GM12891 (cell line): ENCODE data around the gene EVC.

ENCODE experiments used
- POLR2A ChIP-seq: IDR thresholded peaks from 2 replicates; pipeline ENCODE4 v1.6.1; 2011; ENCODE audit warnings: low read depth, low read length, control low read depth
- POLR2AphosphoS5 ChIP-seq: IDR thresholded peaks from 2 replicates; pipeline ENCODE4 v1.6.1; 2011; ENCODE audit warnings: low read depth, low read length, control low read depth
- POU2F2 ChIP-seq: IDR thresholded peaks from 2 replicates; pipeline ENCODE4 v1.6.1; 2011; ENCODE audit warnings: low read depth, mild to moderate bottlenecking, control low read depth, low read length, moderate library complexity
- TAF1 ChIP-seq: IDR thresholded peaks from 2 replicates; pipeline ENCODE4 v1.6.1; 2011; ENCODE audit warnings: low read depth, low read length, control low read depth

DNA sequence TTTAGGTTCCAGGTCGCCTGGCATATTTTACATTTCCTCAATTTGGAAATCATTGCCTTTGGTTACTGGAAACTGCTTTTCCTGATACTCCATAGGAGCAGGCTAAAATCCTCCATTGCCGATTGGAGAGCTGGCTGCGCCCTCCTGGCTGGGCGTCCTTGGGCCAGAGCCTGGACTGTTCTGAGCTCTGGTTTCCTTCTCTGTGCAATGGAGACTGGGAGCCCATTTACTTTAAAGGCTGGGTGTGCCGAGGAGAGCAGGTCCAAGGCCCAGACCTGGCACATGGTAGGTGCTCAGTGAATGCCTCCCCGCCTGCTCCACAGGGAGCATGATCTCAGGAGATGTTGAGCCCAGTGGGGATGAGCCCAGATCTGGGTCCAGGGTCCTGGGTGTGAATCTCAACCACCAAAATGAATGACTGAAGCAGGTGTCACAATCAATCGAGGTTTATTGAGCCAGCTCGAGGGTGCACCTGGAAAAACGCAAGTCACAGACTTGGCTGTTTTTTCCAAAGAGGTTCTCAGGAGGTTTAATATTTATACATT, 50.0 kb downstream of the EVC start:
- TF ChIP-seq POLR2A (no peak), POLR2AphosphoS5 (no peak), POU2F2 (no peak), TAF1 (no peak)
